GM21447 (cell line): Measurements from ENCODE around the gene IGF2BP3.
A peak's percentile ranks its signal among the peaks of the same experiment; 100 is the strongest.

ENCODE experiments used
- ATAC-seq: cut with Tn5 transposase; IDR thresholded peaks from one replicate; pipeline ENCODE4 v1.9.1; 2021; ENCODE audit not compliant: unreplicated experiment

Gene IGF2BP3

DNA sequence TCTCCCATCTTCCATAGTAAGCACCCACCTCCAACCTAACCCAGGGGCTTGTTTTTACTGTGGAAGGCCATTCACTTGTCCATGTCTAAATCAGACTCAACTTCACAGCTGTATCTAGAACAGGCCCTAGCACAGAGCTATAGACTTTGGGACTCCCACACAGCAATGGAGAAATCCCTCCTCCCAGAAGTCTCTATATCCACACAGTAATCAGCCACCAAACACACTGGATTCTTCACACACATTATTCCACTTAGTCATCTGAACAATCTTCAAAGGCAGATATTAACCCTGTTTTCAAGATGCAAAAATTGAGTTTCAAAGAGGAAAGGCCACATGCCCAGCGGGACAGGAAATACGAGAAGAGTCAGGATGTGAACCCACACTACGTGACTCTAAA is 89.3 kb downstream of the IGF2BP3 start:
- no peak for ATAC-seq

DNA sequence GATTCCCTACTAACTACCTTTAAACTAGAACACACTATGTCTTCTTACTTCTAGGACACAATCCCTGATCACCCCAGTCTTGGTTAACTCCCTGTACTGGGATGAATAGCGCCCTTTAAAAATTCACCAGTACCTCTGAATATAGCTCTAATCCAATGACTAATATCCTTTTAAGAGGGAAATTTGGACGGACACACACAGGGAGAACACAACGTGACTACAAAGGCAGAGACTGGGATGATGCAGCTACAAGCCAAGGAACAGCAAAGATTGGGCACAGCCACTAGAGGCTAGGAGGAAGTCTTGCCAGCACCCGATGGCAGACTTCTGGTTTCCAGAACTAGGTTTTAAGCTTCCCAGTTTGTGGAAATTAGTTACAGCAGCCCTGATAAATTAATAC is 89.7 kb downstream of the IGF2BP3 start:
- ATAC-seq: no peak

DNA sequence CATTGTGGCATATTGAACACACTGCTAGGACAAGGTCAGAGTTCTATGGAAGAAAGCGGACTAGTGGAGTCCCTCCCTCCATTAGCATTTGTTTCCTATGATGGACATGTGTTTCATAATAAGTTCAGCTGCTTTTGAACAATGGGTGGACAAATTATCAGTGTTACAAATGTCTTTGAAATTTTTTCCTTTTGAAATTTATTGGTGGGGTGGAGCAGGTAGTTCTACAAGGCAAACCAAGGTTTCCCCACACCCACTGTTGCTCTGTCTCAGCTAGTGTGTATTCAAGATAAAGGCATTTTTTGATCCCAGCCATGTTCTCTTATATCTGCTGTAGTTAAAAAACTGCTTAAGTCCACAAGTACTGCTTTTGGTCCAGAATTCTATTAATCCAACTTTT is 91.3 kb downstream of the IGF2BP3 start:
- no peak for ATAC-seq

DNA sequence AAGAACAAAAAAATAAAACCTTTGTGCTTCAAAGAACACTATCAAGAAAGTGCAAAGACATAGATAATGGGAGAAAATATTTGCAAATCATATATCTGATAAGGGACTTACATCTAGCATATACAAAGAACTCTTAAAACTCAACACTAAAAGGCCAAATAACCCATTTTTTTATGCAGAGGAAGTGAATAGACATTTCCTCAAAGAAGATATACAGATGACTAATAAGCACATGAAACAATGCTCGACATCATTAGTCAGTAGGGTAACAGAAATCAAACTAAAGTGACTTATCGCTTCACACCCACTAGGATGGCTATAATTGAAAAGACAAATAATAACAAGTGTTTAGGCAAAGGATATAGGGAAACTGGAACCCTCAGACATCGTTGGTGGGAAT is 93.2 kb downstream of the IGF2BP3 start:
- ATAC-seq: no peak

DNA sequence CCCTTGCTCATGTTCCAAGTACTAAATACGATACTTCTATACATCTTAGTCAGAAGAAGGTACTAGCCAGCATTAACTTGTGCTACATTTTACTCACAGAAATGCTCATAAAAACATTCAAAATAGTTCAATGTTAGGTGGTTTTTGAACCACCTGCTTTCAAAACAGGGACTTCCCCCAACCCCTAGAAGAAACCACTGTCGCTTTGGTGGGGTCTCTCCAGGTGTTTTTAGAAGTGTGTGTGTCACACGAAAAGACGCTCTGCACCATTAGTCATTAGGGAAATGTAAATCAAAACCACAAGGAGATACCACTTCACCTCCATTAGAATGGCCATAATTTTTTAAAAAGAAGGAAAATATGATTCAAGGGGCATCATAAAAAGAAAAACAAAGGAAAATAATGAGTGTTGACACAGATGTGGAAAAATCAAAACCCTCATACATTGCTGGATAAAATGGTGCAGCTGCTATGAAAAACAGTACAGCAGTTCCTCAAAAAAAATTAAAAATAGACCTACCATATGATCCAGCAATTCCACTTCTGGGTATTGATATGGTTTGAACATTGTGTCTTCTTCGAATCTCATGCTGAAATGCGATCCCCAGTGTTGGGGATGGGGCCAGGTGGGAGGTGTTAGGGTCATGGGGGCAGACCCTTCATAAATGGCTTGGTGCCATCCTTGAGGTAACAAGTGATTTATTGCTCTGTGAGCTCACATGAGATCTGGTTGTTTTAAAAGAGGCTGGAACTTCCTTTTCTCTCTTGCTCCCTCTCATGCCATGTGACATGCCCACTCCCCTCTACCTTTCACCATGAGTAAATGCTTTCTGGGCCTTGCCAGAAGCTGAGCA is 96.9 kb downstream of the IGF2BP3 start:
- ATAC-seq: peak; percentile 71

DNA sequence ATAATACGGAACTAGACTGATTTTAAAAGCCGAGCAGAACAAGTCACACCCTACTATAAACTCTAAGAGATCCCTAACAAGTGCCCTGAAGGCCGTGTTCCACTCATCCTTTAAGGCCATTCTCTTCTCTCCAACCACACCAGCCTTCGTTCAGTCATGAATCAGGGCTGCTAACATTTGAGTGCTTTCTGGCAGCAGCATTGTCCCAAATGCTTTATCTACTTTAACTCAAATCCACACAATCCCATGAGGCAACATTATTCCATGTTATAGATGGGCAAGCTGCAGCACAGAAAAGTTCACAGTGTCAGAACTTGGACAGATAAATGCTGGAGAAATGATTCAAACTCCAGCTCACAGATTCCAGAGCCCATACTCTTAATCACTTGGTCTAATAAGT is 97.7 kb downstream of the IGF2BP3 start:
- ATAC-seq: no peak

DNA sequence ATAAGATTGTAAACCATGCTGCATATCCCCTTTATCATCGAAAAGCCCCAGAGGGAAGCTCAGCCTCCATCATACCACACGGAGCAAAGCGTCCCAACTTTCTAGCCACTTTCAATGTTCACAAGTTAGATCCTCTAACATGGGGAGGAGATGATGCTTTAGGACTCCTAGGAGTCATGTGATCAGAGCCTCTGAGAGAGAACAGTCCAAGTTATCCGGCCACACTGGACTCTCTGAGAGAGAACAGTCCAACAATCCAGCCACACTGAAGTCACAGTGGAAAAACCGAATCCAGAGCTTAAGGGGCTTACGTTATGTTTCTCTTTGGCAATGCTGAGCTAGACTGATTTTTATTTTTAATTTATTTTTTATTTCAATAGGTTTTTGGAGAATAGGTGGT is 98.6 kb downstream of the IGF2BP3 start:
- ATAC-seq: no peak

DNA sequence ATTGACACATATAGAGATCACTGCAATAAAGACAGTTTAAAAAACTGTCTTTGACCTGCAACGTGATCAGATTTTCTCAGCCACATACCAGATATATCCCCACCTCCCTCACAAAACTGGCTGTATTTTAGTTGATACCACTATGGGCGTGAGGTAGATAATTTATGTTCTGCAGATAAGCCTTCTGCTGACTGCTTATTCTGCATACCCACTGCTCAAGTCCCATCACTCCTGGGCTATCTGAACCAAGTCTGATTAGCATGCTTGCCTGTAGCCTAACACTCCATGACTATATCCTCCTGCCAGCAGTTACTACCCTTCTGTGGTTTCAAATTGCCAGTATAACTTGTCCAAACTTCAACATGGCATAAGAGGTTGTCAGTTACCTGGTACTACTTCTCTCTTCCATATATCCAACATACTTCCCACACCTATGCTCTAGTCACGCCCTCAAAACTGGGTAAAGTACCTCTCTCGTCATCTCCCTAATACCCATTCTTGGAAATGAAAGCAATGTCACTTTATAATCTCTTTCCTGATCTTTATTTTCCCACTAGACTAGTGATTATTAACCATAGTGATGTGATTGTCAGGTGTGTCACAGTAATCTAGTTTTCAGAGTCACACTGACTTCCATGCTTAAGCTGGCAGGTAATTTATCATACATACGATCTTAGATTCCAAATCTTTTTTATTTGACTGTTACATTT is 100.4 kb downstream of the IGF2BP3 start:
- ATAC-seq: no peak

DNA sequence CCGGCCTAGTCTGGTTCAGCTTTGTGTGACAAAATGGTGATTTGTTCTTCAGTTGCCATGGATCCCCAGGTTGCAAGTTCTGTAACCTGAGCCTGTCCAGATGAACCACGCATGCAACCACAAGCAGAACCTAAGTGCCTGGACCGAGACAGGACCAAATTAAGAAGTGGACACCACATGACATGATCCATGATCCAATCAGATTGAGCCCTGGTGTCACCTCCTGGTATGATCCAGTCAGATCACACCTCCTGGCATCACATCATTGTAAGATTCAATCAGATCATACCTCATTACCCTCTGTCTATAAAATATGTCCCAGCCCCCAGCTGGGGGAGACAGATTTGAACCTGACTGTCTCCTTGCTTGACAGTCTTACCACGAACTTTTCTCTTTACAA is 101.2 kb downstream of the IGF2BP3 start:
- ATAC-seq: no peak

DNA sequence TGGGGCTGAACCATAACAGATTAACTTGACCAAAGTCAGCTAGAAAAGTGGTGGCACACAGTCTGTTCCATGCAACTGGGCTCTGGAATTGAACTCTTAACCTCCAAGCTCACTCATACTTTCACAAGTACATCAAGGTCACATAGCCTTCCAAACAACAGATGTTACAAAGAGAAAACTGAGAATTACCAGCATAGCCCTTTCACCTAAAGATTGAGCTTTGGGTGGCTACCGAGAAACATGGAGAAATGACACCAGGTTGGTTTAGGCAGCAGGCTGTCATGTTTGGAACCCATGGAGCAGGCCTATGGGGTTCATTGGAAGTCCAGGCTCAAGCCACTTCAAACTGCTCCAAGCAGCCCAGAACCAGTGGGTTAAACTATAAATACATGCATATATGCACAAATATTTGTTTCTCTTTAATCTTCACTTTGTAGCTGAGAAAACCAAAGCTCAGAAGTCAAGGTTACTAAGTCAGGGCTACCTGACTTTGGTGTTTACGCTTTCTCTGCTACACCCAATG is 112.1 kb downstream of the IGF2BP3 start:
- no peak for ATAC-seq

DNA sequence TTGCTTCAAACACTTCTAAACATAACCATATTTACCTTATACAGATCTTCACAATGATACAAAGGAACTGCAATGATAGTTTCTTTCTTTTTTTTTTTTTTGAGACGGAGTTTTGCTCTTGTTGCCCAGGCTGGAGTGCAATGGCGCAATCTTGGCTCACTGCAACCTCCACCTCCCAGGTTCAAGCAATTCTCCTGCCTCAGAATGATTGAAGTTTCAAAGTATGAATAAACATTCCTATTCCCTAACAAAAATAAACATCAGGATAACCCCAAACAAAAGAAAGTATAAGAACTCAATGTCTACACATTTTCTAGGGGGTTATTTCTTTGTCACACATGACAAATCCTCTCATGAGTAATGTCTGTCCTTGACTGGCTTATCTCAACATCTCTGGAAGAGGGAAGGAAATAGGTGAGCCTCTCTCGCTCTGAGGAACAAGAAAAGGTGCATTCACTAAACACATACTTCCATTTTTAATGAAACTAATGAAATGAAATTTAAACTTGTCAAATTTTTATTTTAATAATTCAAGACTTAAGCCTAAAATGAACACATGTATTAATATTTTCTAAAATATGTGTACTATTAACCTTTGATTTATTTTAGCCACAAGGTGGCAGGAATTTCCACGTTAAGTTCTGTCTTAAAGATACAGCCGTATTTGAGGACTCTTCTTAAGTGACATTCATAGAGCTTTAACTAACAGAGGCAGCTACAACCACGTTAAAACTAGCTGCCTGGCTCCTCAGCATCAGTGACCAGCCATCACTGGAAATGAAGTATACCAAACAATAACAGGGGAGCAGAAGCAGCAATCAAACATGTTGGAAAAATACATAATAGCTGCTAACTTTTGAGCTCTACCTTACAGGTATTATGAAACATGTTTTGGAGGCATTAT is 112.8 kb downstream of the IGF2BP3 start:
- ATAC-seq: no peak

DNA sequence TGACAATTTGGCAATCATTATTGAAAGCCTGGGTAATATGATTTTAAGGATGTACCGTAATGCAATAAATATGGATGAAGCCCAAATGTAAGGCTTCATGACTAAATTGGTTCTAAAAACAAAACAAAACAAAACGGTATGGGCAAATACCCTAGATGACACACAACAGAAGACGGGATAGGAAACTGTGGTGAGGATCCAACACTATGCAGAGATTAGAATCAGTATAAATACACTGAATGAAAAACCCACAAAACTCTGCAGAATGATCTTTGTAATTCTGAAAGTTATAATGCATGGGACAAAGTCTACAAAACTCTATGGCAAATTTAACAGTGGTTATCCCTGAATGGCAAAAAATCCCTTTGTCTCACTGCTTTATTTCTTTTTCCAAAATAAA is 113.6 kb downstream of the IGF2BP3 start:
- no peak for ATAC-seq

DNA sequence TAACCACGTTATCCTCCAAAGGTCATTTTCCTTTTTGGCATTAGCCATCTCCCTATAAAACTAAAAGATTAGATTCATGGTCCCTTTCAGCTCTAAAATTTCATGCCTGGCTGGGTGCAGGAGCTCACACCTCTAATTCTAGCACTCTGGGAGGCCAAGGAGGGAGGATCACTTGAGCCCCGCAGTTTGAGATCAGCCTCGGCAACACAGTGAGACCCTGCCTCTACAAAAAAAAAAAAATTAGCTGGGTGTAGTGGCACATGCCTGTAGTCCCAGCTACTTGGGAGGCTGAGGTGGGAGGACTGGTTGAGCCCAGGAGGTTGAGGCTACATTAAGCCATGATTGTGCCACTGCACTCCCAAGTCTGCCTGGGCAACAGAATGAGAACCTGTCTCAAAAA is 114.1 kb downstream of the IGF2BP3 start:
- no peak for ATAC-seq

DNA sequence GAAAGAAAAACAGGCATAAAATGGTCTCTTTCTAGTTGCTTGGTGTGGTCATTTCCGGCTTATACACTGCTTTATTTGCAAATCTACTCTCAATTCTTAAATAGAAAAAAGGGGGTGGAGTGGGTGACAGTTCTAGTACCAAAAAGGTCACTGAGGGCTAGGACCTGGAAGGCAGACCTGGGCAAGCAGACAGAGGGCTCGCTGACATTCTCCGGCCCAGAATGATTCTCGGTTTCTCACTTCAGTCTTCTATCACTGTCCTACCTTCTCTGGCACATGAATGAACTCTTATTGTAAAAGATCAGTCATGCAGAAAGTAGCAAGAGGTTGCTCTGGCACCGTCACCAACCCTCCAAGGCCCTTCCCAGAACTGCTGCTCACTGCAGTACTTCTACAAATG is 117.1 kb downstream of the IGF2BP3 start:
- no peak for ATAC-seq

DNA sequence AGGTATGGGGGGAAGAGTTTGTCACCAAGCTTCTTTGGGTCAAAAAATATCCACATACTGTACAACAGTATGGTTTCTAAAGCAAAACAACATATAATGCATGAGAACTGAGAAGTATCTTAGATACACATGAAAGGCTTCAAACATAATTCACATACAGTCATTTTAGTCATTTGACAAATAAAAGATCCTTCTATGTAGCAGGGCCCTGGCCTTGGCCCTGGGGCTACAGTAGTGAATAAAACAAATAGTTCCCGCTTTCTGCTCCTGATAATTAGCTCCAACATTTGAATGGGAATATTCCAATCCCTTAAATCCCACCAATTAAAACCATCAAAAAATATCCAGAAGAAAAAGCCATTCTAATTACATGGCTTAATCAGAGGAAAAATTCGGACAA is 119.8 kb downstream of the IGF2BP3 start:
- no peak for ATAC-seq

DNA sequence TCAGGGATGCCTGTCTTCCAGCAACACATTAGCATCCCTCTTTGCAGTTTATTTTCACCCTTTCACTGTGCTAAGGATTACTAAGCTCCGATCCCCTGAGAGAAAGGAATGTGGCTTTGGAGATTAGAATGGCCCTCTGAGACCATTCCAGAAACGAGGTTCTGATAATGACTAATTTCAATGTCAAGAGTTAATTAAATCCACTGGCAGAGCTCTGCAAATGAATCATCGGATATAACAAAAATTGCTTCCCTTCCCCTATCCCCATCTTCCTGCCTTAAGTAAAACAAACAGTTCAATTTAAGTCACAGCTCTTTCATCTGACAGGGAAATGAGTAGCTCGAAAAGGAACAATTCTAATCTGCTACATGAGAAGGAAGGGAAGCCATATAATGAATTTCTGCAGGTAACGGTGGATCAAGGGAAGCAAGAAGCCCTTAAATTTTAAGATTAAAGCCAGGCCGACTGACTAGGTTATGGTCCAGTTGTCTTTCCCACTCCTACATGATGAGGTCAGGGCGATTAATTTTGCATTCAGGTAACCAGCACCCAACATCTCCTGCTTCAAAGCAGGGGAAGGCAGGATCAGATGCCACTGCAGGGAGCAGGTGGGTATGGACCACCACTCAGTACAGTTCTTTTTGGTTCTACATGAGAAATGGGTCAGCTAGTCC is 120.7 kb downstream of the IGF2BP3 start:
- no peak for ATAC-seq

DNA sequence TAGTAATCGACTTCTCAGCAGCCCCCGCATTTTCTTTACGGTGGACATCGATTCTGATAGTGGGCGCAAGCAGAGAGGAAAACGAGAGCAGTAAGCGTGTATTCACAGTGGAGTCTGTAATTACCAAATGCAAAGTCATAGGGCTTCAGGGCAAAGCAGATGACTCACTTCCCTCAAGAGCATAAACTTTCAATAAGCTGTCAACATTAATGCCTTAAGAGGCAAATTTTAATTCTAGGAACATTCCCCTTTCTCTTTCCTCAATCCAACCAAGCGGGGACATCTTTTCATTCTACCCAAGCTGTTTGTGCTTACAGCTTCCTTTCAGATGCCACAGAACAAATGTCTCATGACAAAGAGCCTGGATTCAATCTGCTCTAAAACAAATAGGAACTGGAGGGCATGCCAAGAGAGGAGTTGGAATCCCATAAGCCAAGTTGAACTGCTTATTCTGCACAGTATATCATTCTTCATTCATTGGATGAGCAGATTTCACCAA is 122.6 kb downstream of the IGF2BP3 start:
- ATAC-seq: no peak

DNA sequence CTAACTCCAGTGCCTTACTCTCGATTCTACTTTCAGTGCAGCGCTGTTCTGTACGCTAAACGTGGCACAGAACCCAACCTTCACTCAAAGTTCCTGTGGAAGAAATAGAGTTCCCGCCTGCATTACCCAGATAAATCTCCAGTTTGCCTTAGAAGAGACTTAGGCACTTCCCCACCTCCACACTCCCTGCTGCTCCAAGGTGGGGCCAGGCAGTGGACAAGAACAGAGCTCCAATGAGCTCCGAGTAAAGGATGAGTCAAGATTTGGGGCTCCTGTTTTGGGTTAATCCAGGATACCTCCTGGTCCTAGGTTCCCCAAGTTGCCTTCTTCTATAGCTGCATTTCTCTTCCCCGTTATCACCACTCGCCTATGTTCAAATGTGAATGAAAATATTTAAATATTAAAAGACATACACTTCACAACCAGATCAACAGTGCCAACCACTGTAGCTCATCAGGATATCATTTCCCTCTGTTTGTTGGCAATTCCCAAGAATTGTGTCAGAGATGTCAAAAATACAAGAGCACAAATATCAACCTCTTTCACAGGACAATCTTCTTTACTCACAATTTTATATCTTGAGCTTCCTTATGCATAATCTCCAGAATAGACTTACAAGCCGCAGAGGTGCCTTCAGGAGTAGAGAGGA is 123.1 kb downstream of the IGF2BP3 start:
- no peak for ATAC-seq

DNA sequence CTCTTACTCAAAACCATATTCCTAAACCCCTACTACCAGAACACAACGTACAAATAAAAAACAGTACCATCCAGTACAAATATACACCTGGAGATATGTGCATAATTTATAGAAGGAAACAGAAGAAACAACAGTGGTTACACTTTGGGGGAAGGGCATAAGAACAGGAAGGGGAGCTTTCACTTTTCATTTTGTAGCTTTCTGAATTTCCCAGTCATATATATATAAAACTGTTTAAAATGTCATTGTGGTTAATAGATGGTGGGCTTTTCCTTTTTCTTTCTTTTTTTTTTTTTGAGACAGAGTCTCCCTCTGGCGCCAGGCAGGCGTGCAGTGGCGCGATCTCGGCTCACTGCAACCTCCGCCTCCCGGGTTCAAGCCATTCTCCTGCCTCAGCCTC is 124.0 kb downstream of the IGF2BP3 start:
- ATAC-seq: no peak

DNA sequence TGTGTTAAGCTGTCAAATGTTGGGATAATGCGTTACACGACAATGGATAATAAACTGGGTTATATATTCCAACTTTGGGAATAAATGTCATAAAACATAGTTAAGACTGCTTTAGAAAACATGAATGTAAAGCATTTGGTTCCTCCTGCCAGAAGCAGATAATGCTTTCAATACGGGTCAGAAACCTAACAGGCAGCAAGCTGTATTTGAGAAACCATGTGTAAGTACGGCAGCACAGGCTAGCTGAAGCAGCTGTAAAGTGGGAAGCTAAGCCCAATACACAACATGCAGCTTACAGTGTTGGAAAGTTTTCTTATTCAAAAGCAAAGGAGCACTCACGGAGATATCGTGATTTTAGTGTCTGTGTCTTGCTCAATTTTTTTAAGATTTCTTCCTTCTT is 124.7 kb downstream of the IGF2BP3 start:
- no peak for ATAC-seq
